ENCODE measurements around the gene AATK.

DNA sequence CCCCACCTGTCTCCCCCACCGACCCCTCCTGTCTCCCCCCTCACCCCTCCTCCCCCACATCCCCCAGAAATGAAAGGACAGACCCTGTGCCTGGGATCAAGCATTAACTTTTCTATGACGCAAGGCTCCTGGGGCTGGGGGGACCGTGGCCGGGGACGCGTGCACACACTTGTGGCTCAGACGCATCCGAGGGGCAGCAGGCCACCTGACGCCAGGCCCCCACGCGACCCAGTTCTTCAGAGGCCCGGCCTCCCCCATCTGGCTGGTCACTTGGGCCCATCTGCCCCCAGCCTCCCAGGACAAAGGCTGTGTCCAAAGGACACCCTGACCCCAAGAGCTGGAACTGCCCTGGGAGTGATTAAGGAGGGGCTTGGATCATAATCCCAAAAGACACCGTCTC lies 14.7 kb downstream of the AATK start:
- TF ChIP-seq POLR2A (IDR thresholded peaks at IDR 0.05; ENCODE audit: low read depth, low read length) = no peak
- no peak for TF ChIP-seq POLR2AphosphoS5 (IDR thresholded peaks at IDR 0.05; ENCODE audit: low read depth, low read length)
- TF ChIP-seq TAF1 (IDR thresholded peaks at IDR 0.05; ENCODE audit: borderline replicate concordance, low read depth, low read length) = no peak
